Panc1 (cell line): ENCODE measurements around the gene DOK5. TPM values are rescaled to one million over a fixed set of nuclear protein-coding genes. Genes with fewer than 3 reads are reported as not detected.

ENCODE experiments used
- ATAC-seq: fragments of 200-7000 bp; cut with Tn5 transposase; 2 replicates; pipeline ENCODE4 v1.9.1; 2020; ENCODE audit warnings: mild to moderate bottlenecking, moderate library complexity
- BruUV-seq: library from RNA; stranded (reverse); fragments of 400-500 nt; replicated peaks from 2 replicates; lab custom pipeline; 2021; lab: Mats Ljungman, UMichigan
- CTCF ChIA-PET: fragments of 300-600 bp; sonication (Branson Sonifier 250); formaldehyde crosslinking; loops from one replicate; lab custom pipeline; 2022; ENCODE audit warnings: antibody characterized with exemption; lab: Charles Lee
- POLR2A ChIA-PET: fragments of 300-600 bp; sonication (Branson Sonifier 250); formaldehyde crosslinking; loops from one replicate; lab custom pipeline; 2022; ENCODE audit warnings: antibody characterized with exemption; lab: Charles Lee
- DNase-seq: peaks from one replicate; pipeline ENCODE4 v3.0.0-alpha.2; 2010; ENCODE audit warnings: low read depth, low spot score
- H3K27ac ChIP-seq: 2 replicates; pipeline ENCODE4 v1.5.1; 2011; ENCODE audit warnings: mild to moderate bottlenecking, low read length, inconsistent platforms
- H3K27me3 ChIP-seq: fragments of 200-500 bp; sonication (Bioruptor generic); 2 replicates; pipeline ENCODE4 v1.6.0; 2014; ENCODE audit warnings: low read length, inconsistent platforms; ENCODE audit not compliant: control insufficient read depth, insufficient read depth
- H3K36me3 ChIP-seq: fragments of 200-500 bp; sonication (Bioruptor generic); 2 replicates; pipeline ENCODE4 v1.5.1; 2014; ENCODE audit warnings: inconsistent platforms, mild to moderate bottlenecking, low read length, moderate library complexity; ENCODE audit not compliant: control insufficient read depth, insufficient read depth
- H3K4me1 ChIP-seq: 2 replicates; pipeline ENCODE4 v1.5.1; 2011; ENCODE audit warnings: inconsistent platforms, mild to moderate bottlenecking, low read length, moderate library complexity; ENCODE audit not compliant: control insufficient read depth, insufficient read depth
- H3K4me3 ChIP-seq, 2 experiments: 2 replicates each; pipeline ENCODE4 v1.5.1; 2011 to 2012; ENCODE audit warnings: low read depth in 2 of 2, low read length in 2 of 2, mild to moderate bottlenecking in 2 of 2, inconsistent platforms in 1 of 2, moderate library complexity in 1 of 2
- H3K9me3 ChIP-seq: fragments of 200-500 bp; sonication (Bioruptor generic); 2 replicates; pipeline ENCODE4 v1.5.1; 2014; ENCODE audit warnings: low read depth, mild to moderate bottlenecking, inconsistent platforms, low read length, moderate library complexity; ENCODE audit not compliant: control insufficient read depth, insufficient read depth
- POLR2AphosphoS5 ChIP-seq: IDR thresholded peaks from 2 replicates; pipeline ENCODE4 v1.6.1; 2012; ENCODE audit warnings: mild to moderate bottlenecking, low read depth, low read length, moderate library complexity
- REST ChIP-seq, 2 experiments: IDR thresholded peaks; 2 replicates each; pipeline ENCODE4 v1.6.1; 2011 to 2012; ENCODE audit warnings: low read depth in 2 of 2, control low read depth in 1 of 2, low read length in 1 of 2, mild to moderate bottlenecking in 1 of 2, moderate library complexity in 1 of 2; ENCODE audit not compliant: insufficient read depth in 1 of 2
- SIN3A ChIP-seq: IDR thresholded peaks from 2 replicates; pipeline ENCODE4 v1.6.1; 2012; ENCODE audit warnings: low read depth, mild to moderate bottlenecking, low read length, moderate library complexity, borderline replicate concordance; ENCODE audit not compliant: insufficient read depth
- TCF7L2 ChIP-seq: IDR thresholded peaks from 2 replicates; pipeline ENCODE4 v1.6.1; 2011; ENCODE audit warnings: mild to moderate bottlenecking, low read depth, low read length, inconsistent platforms
- in situ Hi-C: cut with HindIII; loops from 2 replicates; pipeline ENCODE4 v1.10.0; 2016; ENCODE audit warnings: low sequenced_read_pairs, low pct_unique_long_range_greater_than_20kb
- intact Hi-C: fragments of 100-400 bp; cut with micrococcal nuclease; formaldehyde crosslinking; loops from one replicate; pipeline ENCODE4 v1.10.0; 2022; ENCODE audit not compliant: unreplicated experiment
- total RNA-seq: library from RNA; stranded (reverse); gene quantifications from one replicate; pipeline ENCODE4 v1.2.1, GENCODE V29; 2021; ENCODE audit not compliant: unreplicated experiment
- TF ChIP-seq, protein P1 (sequence below): fragments of 450-650 bp; IDR thresholded peaks from 2 replicates; pipeline ENCODE4 v1.5.1; 2017; ENCODE audit warnings: mild to moderate bottlenecking

The DOK5 gene
- total RNA-seq, 1 experiment from 2014 or later = 0.18 TPM

DNA sequence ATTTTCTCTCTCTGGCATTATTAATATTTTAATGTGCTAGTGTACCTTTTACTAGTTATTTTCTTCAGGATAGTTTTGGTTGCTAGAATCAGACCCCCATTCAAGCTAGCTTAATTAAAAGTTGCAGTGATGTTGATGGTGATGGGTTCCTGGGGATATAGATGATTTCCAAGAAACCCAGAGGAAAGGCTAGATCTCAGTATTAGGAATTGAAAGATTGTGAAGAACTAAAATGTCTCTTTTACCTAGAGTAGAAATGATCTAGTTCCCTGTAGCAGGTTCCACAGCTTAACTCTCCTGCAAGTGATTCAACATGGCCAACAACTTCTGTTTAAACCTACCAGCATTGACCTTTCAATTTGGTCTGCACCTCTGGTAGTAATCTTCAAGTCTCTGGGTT is 78.6 kb downstream of the DOK5 start:
- CTCF ChIA-PET = no interaction called here
- intact Hi-C loops = no loop called here
- no TSS peak for BruUV-seq

GRCh38 chr20:54555150-54555549 is 79.8 kb downstream of the DOK5 start:
- DNase-seq (no peak), ATAC-seq (no peak)
- H3K36me3 ChIP-seq = no peaks in the 10 kb centered on the region
- no peak overlapping the region for H3K27ac ChIP-seq
- peaks cover 2% of the 10 kb centered on the region; the same call in 1 of the 2 replicates for H3K27me3 ChIP-seq
- no peak overlapping the region for H3K4me3 ChIP-seq
- no TSS peak for BruUV-seq
- no peak for TF ChIP-seq REST (IDR thresholded peaks at IDR 0.05; ENCODE audit: insufficient read depth in 1 of 2, low read depth in 2 of 2, low read length in 1 of 2)
- TF ChIP-seq, protein P1, sequence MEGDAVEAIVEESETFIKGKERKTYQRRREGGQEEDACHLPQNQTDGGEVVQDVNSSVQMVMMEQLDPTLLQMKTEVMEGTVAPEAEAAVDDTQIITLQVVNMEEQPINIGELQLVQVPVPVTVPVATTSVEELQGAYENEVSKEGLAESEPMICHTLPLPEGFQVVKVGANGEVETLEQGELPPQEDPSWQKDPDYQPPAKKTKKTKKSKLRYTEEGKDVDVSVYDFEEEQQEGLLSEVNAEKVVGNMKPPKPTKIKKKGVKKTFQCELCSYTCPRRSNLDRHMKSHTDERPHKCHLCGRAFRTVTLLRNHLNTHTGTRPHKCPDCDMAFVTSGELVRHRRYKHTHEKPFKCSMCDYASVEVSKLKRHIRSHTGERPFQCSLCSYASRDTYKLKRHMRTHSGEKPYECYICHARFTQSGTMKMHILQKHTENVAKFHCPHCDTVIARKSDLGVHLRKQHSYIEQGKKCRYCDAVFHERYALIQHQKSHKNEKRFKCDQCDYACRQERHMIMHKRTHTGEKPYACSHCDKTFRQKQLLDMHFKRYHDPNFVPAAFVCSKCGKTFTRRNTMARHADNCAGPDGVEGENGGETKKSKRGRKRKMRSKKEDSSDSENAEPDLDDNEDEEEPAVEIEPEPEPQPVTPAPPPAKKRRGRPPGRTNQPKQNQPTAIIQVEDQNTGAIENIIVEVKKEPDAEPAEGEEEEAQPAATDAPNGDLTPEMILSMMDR = no peak
- no peak for TF ChIP-seq POLR2AphosphoS5
- no peak for TF ChIP-seq SIN3A
- TF ChIP-seq TCF7L2 = no peak
- ChIA-PET CTCF (no interaction called here), POLR2A (no interaction called here)
- intact Hi-C loops = no loop called here
- H3K4me1 ChIP-seq = no peaks in the 10 kb centered on the region
- in situ Hi-C loops = no loop called here
- H3K9me3 ChIP-seq = no peaks in the 10 kb centered on the region

More for the DNA sequence above, 78.6 kb downstream of the DOK5 start:
- Histone ChIP-seq H3K36me3 (no peaks in the 10 kb centered on the region), H3K27me3 (peaks cover 2% of the 10 kb centered on the region; the same call in 1 of the 2 replicates), H3K9me3 (no peaks in the 10 kb centered on the region), H3K4me3 (no peak overlapping the region), H3K27ac (no peak overlapping the region), H3K4me1 (no peaks in the 10 kb centered on the region)
- POLR2A ChIA-PET = no interaction called here
- TF ChIP-seq POLR2AphosphoS5 (no peak), TCF7L2 (no peak), REST (IDR thresholded peaks at IDR 0.05; ENCODE audit: insufficient read depth in 1 of 2, low read depth in 2 of 2, low read length in 1 of 2) (no peak)
- TF ChIP-seq, protein P1 = no peak
- in situ Hi-C loops = no loop called here
- ATAC-seq = no peak
- DNase-seq = no peak
